Fibroblast of upper back skin (primary cell): ENCODE data around the gene NPEPL1.

Experiments
- DNase-seq: peaks from one replicate; pipeline ENCODE4 v3.0.0-alpha.2; 2013

Gene NPEPL1

DNA sequence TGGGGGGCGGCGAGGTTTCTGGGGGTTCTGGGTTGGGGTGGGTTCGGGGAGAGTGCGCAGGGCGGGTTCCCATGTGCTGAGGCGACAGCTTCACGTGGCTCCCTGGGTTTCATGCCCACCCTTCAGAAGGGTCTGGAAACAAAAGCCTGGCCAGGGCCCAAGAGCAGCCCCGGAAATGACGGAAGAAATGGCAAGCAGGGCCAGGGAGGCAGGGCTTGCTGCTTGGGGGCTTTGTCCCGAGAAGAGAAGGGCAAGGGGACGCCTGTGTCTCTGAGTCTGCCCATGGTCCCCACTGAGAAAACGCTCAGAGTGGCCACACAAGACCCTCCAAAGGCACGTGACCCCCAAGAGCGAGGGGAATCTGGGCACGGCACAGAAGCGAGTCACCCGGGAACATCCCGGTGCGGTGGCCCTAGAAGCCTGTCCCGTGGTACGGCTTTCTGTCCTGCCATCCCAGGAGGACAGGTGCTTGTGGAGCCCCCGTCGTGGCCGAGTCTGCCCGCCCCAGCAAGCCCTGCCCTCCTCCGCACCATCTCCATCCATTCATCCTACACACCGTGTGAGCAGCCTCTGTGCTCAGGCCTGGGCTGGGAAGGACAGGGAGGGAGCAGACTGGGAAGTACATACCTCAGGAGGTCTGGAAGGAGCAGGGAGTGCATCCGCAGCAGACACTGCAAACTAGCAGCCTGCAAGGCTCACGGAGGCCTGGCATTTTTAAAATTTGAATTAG is 9.0 kb downstream of the NPEPL1 start:
- no peak for DNase-seq

DNA sequence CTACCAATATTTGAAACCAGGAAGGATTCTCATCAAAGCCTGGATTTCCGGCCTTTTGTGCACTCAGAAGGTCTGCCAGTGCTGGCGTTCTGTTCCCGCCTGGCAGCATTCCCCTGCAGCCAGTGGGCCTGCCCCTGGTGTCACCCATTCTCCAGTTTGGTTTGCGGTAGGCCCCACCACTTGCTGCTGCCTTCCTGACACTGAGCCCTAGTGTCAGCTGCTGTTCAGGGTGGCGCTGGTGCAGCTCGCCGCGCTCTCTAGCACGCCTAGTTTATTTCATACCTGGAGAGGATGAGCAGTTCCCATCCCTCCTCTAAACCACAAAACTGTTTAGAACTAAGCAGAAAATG is 9.5 kb downstream of the NPEPL1 start:
- no peak for DNase-seq

DNA sequence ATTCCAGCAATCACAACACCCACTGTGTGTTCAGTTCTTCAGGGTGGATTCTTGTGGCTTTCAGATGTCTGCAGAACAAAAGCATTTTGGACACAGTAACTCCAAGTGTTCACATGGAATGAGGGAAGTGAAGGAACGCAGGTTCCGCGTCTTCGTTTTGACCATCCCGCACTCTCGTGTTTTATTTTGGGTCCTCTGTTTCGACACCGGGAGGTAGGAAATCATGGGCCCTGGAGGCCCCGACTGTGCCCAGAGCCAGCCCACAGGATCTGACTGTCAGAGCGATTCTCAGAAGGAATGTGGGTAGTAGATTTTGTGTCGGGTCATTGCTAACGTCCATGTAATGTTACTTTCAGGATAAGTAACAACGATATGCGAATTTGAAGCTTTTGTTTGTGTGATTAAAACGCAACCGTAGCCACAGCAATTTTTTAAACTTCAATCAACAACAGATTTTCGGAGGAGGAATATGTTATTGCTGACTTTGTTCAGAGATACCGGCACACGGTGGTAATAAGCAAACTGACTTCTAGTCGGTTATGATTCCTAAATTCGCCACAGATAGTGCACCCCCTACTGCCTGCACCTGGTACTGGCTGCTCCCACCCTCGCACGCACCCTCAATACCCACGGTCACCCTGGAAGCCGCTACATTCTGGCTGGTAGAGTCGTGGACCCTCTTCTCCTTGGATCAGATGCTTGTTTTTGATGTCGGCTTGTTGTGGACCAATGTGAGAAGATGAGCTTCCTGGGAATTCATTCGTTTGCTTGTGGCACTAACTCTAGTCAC is 10.5 kb downstream of the NPEPL1 start:
- DNase-seq, result no peak

DNA sequence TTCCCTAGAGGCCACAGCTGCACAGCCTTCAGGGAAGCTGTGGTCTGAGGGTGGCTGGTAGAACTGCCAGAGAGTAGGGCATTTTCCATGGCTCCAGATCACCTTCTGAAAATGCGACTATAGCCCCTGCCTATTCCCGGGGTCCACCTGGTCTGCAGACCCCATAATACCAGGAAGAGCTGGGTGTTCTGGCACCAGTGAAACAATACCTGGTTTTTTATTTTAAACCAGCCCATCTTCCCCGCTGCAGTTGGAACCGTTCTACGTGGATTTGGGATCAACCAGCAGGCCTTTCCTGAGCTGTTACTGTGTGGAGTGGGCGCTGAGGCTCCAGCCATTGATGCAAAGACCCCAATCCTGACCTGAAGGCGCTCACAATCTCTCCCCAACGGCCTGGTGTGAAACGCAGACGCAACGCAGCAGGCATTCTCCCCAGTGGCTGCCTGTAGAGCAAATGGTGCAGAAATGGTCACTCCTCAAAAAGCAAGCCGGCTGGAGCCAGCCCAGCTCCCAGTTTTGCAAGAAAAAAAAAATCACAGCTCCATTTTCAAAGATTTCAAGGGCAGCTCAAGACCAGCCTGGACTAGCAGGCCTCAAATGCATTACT is 11.3 kb downstream of the NPEPL1 start:
- no peak for DNase-seq

DNA sequence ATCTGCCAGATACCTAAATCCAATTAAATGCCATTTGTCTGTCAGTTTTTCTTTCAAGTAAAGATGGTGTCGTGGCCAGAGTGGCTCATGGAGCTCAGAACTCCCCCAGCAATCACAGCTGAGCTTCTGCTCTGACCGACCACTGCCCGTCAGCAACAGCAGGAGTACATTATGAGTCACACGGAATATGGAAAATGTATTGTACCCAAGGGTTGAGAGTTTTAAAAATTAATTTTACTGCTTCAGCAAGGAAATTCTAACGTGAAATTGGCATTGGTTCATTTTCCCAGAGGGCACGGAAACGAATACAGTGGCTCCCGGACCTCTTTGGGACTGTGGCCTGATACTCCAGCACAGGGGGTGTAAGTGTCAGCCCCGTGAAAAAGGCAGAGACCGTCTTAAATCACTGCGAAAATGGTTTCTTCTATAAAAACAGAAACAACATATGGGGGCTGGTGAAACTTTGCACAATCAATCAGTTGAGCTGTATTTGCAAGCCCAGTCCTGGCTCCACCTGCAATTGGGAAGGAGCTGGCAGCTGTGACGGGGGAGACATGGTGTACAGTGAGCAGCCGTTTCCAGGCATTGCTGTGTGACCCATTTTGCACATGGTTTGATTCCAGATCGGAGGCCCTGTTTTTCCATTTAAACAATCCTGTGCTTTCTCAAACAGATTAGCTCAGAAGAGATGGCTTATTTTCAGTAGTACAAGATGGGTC is 12.8 kb downstream of the NPEPL1 start:
- DNase-seq, result no peak

DNA sequence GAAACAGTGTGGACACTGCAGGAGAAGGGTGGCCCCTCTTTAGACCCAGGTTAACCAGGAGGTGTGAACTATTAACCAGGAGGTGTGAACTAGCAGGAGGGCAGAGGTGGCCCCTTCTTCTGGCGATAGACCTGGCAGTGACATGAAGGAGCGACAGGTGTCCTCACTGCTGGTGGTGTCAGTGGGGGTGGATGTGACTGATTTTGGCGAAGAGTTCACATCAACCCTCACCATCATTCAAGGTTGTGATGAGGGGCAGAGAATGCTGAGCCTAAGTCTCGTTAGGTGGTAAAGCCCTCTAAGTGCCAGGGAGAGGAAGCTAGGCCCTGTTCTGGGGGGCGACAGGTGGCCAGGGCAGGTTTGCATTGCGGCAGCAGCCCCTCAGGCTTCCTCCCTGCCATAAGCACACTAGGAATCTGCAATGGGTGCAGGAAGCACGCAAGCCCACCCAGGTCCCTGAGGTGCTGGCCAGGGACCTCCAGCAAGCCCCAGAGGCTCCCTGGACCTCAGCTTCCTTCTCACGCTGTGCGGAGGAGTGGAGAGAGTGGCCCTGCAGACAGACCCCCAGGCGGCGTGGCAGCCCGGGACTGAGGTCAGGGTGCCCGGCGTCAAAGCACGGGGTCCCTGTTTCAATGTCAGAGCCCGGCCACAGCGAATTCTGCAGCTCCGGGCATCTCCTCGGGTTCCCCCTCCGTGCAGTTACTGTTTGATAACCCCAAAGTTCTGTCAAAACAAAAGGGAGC is 13.7 kb downstream of the NPEPL1 start:
- no peak for DNase-seq

DNA sequence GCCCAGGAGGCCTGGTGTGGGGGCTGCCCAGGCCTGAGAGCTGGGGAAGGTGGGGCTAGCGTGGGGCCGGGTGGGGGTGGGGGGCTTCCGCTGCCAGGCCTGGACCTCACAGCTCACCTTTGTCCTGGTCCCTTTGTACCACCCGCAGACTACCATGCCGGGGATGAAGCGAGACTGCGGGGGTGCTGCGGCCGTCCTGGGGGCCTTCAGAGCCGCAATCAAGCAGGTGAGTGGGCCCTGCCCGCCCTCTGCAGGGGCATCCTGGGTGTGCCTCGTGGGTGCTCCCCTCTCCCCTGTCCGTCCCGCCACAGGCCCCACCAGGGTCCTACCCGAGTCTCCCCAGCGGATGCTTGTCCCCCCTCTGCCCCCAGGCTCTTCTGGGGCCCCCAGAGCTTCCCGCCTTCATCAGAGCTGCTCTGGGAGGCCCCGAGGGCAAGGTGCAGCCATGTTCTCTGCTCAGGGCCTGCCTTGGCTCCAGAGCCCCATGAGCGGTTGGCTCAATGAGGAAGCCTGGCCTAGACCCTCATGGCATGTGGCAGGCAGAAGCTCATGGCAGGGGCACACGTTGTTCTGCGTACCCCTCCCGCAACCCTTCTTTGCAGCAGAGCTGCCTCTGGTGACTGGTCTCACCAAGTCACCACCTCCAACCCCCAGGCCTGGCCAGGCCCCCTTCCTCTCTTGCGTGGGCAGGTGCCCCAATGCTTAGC is 14.5 kb downstream of the NPEPL1 start:
- no peak for DNase-seq

DNA sequence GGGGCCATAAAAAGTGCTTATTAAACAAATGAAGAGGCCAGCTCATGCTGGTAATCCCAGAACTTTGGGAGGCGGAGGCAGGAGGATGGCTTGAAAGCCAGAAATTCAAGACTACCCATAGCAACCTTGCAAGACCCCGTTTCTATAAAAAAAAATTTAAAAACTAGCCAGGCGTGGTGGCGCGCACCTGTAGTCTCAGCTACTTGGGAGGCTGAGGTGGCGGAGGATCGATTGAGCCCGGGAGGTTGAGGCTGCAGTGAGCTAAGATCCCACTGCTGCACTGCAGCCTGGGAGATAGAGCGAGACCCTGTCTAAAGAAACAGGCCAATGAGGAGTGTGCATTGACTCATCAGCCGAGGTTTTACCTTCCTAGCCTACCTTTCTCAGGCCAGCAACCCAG is 15.2 kb downstream of the NPEPL1 start:
- DNase-seq, result no peak

DNA sequence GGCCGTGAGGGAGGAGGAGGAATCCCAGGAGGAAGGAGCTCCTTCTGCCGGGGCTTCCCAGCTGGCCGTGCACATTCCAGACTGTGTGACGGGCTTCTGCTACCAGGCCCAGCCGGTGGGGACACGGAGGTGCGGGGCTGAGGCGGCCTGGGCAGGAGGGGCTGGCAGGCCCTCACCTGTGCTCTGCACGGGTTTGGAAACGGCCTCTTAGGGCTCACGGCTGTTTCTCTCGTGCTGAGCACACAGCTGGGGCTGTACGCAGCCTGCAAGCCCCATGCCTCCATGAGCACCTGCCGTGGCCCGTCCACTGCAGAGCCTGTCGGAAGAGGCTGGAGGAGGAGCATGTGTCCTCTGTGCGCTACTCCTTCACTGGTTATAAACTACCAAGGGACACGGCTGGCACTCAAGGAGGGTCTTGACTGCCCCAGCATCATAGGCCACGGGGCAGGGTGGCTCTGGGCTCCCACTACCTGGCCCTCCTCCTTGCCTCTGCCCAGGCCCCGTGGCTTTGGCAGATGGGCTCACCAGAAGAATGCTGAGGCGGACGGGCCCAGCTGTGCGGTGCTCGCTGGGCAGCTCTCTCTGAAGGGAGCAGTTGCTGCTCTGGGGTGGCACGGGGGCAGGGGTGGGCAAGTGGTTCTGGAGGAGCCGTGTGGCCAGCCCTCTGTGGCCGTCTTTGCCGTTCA is 15.8 kb downstream of the NPEPL1 start:
- DNase-seq, result no peak

DNA sequence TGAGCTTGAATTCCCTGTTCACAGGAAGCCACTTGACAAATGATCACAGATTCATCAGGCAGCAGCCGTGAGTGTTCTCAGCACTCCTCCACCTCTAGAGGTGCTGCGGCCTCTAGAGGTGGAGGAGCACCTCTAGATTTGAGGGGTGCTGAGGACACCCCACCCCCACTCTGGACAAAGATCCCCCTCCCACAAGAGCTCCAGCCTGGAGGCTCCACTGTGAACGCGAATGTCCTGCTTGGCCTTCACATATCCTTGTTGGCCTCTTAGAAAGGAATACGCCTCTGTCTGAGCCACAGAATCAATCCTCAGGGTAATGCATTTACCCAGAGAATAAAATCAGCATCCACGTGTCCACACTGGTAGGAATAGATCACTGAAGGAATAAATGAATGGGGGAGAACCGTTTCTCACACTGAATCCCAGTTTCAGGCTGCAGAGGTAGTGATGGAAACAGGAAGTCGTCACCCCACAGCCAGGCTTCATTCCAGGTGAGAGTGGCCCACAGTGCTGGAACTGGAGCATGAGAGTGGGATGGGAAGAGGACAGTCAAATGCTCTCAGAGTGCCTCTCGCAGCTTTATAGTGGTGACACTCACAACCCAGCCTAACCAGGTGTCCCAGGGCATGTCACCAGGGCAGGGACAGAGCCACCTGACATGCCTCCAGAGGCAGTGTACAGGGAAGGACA is 16.6 kb downstream of the NPEPL1 start:
- no peak for DNase-seq

DNA sequence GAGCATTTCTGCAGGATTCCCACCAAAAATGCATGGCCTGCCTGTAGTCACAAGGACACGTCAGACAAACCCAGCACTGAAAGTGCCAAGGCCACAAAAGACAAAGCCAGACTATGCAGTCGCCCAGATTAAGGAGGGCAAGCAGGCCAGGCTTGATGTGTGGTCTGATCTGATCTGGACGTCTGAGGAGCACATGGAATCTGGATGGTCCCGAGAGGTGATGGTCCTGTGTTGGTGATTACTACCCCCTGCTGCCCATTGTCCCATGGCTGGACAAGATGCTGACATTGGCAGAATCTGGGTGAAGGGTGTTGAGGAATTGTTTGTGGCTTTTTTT is 17.1 kb downstream of the NPEPL1 start:
- DNase-seq, result no peak

DNA sequence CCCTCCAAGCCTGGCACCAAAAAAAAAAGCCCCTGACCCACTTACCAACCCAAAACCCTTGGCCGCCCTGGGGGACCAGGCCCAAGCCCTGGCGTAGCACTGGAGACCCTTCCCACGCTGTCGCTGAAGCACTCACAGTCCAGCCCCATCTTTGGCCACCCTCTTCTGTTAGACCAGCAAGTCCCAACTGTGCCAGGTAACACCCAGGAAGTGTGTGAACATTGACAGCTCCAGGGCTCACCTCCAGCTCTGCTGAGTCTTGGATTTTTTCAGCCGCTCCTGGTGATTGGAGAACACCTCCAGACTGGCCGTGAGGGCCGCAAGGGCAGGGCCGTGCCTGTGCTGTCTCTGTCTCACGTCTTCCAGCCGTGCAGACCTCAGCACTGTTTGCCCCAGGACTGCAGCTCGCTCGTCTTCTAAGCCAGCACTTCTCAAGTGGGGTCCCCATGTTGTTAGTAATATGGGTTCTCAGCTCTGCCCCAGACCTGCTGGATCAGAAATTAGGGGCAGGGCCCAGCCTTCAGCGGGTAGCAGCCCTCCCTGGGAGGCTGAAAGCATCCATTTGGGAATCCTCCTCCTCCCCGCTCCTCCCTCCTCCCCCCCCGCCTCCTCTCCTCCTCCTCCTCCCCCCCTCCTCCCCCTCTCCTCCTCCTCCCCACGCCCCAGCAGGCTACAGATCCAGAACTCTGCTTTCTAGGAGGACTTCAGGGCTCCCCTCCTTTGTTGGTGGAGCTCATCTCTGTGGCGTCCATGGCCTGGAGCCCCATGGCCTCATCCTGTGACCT is 18.1 kb downstream of the NPEPL1 start:
- no peak for DNase-seq

DNA sequence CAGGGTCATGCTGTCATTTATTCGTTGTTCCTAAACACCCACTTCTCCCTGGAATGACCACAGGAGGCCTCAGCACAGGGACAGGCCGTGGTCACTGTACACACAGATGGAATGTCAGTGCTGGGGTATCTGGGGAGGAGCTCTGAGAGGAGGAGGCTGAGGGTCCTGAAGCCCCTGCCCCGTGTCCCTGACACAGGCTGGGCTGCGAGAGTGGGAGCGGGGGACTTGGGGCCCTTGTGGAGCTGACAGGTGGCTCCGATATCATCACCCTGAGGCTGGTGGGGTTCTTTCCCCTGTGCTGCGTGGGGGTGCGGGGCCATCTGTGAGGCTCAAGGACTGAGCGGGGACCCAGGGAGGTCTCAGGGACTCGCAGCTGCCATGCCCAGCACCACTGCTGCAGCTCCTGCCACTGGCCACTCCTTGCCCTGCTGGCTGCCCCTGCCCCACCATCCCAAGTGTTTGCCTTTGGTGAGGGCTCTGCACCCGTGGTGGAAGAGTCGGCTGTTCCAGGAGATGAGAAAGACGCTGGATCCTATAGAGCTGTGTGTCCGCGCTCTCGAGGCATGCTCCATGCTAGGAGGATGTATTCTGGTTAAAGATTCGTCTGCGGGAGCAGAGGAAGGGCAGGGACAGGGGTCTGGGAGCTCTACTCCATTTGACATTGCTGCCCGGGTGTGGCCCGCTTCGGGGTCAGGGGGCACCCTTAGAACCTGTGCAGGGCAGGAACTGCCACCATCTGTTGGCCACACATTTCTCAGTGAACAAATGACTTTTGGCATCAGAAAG is 18.9 kb downstream of the NPEPL1 start:
- no peak for DNase-seq

DNA sequence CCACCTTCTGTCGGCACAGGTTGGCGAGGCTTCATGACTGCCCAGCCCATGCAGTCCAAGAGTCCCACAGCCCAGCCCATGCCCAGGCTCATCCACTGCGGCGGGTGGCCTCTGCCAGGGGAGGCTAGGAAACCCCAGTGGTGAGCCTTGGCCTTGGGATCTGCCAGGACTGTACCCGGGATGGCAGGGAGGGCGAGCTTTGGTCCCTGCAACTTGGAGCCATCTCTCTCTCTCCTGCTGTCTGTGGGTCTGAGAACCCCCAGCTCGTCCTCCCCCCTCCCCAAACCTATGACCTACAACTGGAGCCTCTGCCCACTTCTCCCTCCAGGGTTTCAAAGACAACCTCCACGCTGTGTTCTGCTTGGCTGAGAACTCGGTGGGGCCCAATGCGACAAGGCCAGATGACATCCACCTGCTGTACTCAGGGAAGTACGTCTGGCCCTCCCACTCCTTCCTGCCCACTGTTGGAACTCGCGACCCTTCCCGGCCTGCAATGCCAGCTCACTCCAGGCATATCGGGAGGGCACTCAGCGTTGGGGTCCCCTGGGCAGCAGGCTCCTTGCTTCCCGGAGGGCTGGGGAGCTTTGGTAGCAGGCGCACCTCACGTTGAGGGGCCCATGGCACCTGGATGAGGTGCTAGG is 19.7 kb downstream of the NPEPL1 start:
- no peak for DNase-seq

DNA sequence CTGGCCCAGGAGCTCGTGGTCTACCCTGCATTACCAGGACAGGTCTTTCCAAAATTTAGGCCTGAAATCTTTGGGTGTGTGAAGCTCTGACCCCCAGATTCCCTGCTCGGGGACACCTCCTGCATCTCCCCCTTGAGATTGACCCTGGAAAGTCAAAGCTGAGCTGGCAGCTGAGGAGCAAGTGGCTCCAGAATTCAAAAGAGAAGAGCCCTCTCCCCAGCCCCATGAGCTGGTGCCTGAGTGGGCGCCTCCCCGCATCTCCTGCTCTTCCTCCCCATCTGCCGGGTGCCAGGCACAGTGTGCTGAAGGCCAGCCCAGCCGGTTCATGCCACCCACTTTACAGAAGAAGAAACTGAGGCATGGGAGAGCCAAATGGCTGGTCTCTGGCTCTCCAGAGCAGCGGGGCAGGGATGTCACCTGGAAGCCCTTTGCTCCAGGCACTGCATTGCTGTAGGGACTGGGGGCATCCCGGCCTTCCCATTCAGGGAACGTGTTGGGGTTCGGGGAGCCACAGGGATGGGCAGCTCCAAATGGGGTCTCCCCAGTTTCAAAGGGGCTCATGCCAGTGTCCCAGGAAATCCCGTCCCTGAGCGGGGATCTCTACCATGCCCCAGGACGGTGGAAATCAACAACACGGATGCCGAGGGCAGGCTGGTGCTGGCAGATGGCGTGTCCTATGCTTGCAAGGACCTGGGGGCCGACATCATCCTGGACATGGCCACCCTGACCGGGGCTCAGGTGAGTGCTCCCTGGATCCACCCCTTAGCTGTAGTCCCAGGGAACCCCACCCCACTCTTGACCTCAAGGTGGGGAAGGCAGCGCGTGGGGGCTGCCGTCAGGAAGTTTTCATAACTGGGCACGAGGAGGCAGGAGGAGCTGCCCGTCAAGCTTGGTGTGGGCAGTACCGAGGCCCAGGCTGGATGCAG is 20.5 kb downstream of the NPEPL1 start:
- DNase-seq, result no peak

DNA sequence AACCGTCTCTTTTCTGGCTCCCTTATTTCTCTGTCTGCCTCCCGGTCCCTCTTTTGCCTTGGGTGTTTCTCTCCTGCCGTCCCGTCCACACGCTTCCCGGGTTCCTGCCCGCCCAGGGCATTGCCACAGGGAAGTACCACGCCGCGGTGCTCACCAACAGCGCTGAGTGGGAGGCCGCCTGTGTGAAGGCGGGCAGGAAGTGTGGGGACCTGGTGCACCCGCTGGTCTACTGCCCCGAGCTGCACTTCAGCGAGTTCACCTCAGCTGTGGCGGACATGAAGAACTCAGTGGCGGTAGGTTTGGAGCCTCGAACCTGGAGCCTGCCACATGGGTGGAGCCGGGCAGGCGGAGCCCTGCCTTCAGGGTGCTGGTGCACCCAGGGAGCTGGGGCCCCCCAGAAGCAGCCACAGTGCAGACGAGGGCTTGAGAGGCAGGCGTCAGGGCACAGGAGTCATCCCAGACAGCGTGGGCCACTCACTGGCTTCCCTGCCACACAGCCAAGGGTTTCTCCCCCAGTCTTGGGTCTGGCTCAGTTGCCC is 21.3 kb downstream of the NPEPL1 start:
- DNase-seq, result no peak

DNA sequence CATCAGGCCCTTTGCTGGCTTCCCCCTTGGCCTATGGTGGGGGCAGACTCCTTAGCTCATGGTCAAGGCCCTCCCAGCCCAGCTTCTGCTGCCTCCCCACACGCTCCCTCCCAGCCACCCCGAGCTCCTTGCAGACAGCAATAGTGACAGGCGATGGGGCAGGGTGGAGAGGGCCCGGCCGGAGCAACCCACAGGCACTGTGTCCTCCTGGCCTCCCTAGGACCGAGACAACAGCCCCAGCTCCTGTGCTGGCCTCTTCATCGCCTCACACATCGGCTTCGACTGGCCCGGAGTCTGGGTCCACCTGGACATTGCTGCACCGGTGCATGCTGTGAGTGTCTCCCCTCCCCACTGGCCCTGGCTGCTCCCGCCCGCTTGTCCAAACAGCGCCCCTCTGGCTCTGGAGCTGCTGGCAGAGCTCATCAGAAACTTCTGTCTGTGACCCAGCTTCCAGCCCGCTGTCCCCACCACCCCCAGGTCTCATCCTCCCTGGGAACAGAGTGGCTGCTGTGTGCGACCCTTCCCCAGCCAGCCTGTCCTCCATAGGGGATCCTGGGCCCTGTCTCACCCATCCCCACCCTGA is 21.8 kb downstream of the NPEPL1 start:
- DNase-seq, result no peak
